ENCODE data around the gene ACD.

DNA sequence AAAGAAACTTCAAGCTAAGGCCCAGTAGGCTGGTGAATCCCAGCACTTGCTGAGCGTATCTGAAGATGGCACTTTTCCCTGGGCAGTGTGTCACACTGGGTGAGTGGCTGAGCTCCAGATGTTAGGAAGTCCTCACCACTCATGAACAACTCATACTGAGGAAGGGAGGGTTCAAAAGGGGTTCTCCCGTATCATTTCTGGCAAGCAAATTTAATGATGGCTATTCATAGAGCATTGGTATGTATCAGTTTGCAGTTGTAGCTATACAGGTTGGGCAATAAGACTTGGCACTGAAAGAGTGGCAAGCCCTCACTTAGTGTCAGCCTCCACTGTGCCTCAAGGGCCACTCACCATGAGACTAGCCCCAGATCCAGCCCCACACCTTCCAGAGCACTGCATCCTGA is 48.3 kb upstream of the ACD start:
- TF ChIP-seq, protein P1, sequence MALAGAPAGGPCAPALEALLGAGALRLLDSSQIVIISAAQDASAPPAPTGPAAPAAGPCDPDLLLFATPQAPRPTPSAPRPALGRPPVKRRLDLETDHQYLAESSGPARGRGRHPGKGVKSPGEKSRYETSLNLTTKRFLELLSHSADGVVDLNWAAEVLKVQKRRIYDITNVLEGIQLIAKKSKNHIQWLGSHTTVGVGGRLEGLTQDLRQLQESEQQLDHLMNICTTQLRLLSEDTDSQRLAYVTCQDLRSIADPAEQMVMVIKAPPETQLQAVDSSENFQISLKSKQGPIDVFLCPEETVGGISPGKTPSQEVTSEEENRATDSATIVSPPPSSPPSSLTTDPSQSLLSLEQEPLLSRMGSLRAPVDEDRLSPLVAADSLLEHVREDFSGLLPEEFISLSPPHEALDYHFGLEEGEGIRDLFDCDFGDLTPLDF (CRISPR knock-in tag; IDR thresholded peaks at IDR 0.05), result no peak
- TF ChIP-seq, protein P2, sequence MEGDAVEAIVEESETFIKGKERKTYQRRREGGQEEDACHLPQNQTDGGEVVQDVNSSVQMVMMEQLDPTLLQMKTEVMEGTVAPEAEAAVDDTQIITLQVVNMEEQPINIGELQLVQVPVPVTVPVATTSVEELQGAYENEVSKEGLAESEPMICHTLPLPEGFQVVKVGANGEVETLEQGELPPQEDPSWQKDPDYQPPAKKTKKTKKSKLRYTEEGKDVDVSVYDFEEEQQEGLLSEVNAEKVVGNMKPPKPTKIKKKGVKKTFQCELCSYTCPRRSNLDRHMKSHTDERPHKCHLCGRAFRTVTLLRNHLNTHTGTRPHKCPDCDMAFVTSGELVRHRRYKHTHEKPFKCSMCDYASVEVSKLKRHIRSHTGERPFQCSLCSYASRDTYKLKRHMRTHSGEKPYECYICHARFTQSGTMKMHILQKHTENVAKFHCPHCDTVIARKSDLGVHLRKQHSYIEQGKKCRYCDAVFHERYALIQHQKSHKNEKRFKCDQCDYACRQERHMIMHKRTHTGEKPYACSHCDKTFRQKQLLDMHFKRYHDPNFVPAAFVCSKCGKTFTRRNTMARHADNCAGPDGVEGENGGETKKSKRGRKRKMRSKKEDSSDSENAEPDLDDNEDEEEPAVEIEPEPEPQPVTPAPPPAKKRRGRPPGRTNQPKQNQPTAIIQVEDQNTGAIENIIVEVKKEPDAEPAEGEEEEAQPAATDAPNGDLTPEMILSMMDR (IDR thresholded peaks at IDR 0.05), result no peak
- TF ChIP-seq SP1 (CRISPR knock-in tag; conservative IDR thresholded peaks at IDR 0.05) (no peak), JUN (CRISPR knock-in tag; IDR thresholded peaks at IDR 0.05) (no peak), ZNF423 (CRISPR knock-in tag; IDR thresholded peaks at IDR 0.05) (no peak), ESRRA (CRISPR knock-in tag; IDR thresholded peaks at IDR 0.05; ENCODE audit: borderline replicate concordance) (no peak), TP53 (CRISPR knock-in tag; IDR thresholded peaks at IDR 0.05) (no peak), IRF2 (CRISPR knock-in tag; IDR thresholded peaks at IDR 0.05; ENCODE audit: borderline replicate concordance, low read depth) (no peak)
- TF ChIP-seq, protein P3, sequence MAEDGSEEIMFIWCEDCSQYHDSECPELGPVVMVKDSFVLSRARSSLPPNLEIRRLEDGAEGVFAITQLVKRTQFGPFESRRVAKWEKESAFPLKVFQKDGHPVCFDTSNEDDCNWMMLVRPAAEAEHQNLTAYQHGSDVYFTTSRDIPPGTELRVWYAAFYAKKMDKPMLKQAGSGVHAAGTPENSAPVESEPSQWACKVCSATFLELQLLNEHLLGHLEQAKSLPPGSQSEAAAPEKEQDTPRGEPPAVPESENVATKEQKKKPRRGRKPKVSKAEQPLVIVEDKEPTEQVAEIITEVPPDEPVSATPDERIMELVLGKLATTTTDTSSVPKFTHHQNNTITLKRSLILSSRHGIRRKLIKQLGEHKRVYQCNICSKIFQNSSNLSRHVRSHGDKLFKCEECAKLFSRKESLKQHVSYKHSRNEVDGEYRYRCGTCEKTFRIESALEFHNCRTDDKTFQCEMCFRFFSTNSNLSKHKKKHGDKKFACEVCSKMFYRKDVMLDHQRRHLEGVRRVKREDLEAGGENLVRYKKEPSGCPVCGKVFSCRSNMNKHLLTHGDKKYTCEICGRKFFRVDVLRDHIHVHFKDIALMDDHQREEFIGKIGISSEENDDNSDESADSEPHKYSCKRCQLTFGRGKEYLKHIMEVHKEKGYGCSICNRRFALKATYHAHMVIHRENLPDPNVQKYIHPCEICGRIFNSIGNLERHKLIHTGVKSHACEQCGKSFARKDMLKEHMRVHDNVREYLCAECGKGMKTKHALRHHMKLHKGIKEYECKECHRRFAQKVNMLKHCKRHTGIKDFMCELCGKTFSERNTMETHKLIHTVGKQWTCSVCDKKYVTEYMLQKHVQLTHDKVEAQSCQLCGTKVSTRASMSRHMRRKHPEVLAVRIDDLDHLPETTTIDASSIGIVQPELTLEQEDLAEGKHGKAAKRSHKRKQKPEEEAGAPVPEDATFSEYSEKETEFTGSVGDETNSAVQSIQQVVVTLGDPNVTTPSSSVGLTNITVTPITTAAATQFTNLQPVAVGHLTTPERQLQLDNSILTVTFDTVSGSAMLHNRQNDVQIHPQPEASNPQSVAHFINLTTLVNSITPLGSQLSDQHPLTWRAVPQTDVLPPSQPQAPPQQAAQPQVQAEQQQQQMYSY (CRISPR knock-in tag; IDR thresholded peaks at IDR 0.05), result no peak
- TF ChIP-seq, protein P4, sequence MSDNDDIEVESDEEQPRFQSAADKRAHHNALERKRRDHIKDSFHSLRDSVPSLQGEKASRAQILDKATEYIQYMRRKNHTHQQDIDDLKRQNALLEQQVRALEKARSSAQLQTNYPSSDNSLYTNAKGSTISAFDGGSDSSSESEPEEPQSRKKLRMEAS (CRISPR knock-in tag; IDR thresholded peaks at IDR 0.05), result no peak
- TF ChIP-seq, protein P5, sequence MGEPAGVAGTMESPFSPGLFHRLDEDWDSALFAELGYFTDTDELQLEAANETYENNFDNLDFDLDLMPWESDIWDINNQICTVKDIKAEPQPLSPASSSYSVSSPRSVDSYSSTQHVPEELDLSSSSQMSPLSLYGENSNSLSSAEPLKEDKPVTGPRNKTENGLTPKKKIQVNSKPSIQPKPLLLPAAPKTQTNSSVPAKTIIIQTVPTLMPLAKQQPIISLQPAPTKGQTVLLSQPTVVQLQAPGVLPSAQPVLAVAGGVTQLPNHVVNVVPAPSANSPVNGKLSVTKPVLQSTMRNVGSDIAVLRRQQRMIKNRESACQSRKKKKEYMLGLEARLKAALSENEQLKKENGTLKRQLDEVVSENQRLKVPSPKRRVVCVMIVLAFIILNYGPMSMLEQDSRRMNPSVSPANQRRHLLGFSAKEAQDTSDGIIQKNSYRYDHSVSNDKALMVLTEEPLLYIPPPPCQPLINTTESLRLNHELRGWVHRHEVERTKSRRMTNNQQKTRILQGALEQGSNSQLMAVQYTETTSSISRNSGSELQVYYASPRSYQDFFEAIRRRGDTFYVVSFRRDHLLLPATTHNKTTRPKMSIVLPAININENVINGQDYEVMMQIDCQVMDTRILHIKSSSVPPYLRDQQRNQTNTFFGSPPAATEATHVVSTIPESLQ (CRISPR knock-in tag; IDR thresholded peaks at IDR 0.05), result no peak
- TF ChIP-seq, protein P6, sequence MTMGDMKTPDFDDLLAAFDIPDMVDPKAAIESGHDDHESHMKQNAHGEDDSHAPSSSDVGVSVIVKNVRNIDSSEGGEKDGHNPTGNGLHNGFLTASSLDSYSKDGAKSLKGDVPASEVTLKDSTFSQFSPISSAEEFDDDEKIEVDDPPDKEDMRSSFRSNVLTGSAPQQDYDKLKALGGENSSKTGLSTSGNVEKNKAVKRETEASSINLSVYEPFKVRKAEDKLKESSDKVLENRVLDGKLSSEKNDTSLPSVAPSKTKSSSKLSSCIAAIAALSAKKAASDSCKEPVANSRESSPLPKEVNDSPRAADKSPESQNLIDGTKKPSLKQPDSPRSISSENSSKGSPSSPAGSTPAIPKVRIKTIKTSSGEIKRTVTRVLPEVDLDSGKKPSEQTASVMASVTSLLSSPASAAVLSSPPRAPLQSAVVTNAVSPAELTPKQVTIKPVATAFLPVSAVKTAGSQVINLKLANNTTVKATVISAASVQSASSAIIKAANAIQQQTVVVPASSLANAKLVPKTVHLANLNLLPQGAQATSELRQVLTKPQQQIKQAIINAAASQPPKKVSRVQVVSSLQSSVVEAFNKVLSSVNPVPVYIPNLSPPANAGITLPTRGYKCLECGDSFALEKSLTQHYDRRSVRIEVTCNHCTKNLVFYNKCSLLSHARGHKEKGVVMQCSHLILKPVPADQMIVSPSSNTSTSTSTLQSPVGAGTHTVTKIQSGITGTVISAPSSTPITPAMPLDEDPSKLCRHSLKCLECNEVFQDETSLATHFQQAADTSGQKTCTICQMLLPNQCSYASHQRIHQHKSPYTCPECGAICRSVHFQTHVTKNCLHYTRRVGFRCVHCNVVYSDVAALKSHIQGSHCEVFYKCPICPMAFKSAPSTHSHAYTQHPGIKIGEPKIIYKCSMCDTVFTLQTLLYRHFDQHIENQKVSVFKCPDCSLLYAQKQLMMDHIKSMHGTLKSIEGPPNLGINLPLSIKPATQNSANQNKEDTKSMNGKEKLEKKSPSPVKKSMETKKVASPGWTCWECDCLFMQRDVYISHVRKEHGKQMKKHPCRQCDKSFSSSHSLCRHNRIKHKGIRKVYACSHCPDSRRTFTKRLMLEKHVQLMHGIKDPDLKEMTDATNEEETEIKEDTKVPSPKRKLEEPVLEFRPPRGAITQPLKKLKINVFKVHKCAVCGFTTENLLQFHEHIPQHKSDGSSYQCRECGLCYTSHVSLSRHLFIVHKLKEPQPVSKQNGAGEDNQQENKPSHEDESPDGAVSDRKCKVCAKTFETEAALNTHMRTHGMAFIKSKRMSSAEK (CRISPR knock-in tag; IDR thresholded peaks at IDR 0.05; ENCODE audit: borderline replicate concordance), result no peak
- TF ChIP-seq, protein P7, sequence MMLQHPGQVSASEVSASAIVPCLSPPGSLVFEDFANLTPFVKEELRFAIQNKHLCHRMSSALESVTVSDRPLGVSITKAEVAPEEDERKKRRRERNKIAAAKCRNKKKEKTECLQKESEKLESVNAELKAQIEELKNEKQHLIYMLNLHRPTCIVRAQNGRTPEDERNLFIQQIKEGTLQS (CRISPR knock-in tag; conservative IDR thresholded peaks at IDR 0.05), result no peak

All from WTC11 (cell line).